K562 (cell line): ENCODE measurements around the gene LTBP1. TPM values are rescaled to one million over a fixed set of nuclear protein-coding genes. Genes with fewer than 3 reads are reported as not detected.

Experiments
- ATAC-seq: fragments of 200-7000 bp; cut with Tn5 transposase; 3 replicates; pipeline ENCODE4 v1.9.1; 2020; ENCODE audit warnings: moderate library complexity
- Bru-seq: library from RNA; stranded (reverse); fragments of 400-500 nt; gene quantifications from one replicate; lab custom pipeline; 2021; lab: Mats Ljungman, UMichigan
- BruChase-seq, 2 experiments: library from RNA; stranded (reverse); fragments of 400-500 nt; gene quantifications; one replicate each; lab custom pipeline; 2021; lab: Mats Ljungman, UMichigan
- BruUV-seq: library from RNA; stranded (reverse); fragments of 400-500 nt; replicated peaks from 2 replicates; lab custom pipeline; 2021; lab: Mats Ljungman, UMichigan
- CTCF ChIA-PET: fragments of 300-600 bp; formaldehyde crosslinking; extraction: SDS; loops from one replicate; lab custom pipeline; 2021; ENCODE audit warnings: low intra/inter-chr PET ratio; lab: Yijun Ruan, JAX
- POLR2A ChIA-PET: fragments of 300-600, 350-650 bp; sonication (Branson Sonifier 250); formaldehyde crosslinking; extraction: SDS; loops from one replicate; lab custom pipeline; 2021; ENCODE audit warnings: antibody characterized with exemption, inconsistent platforms; lab: Yijun Ruan, JAX
- DNase-seq, 4 experiments: peaks; one replicate each; pipeline versions ENCODE4 v3.0.0 to v3.0.0-alpha.2; 2011 to 2018; ENCODE audit warnings: low spot score in 3 of 4, mixed read lengths in 3 of 4; ENCODE audit errors: extremely low read depth in 1 of 4
- FAIRE-seq: peaks from 2 replicates; lab custom pipeline; 2011; peaks lifted over from hg19 to GRCh38; lab: Jason Lieb, UNC
- H2AFZ ChIP-seq: 2 replicates; pipeline ENCODE4 v1.6.0; 2011; ENCODE audit warnings: low read depth, low read length, control low read depth, inconsistent platforms
- H3K27ac ChIP-seq: fragments of 200-600 bp; 3 replicates; pipeline ENCODE4 v1.8.0; 2011; ENCODE audit warnings: low read depth, mild to moderate bottlenecking, control low read depth, inconsistent platforms, low read length, moderate library complexity, mixed read lengths; ENCODE audit errors: extremely low read depth
- H3K27me3 ChIP-seq, 2 experiments: fragments of 300-600 bp in 1 of 2; 2 replicates in 1 of 2; 3 replicates in 1 of 2; pipeline versions ENCODE4 v1.6.0 to v1.8.0; 2011; ENCODE audit warnings: inconsistent platforms in 2 of 2, low read length in 2 of 2, mild to moderate bottlenecking in 1 of 2, mixed read lengths in 1 of 2, moderate library complexity in 1 of 2; ENCODE audit not compliant: control insufficient read depth in 2 of 2, insufficient read depth in 2 of 2
- H3K36me3 ChIP-seq: fragments of 300-600 bp; 3 replicates; pipeline ENCODE4 v1.8.0; 2011; ENCODE audit warnings: mild to moderate bottlenecking, low read length, inconsistent platforms; ENCODE audit not compliant: control insufficient read depth, insufficient read depth
- H3K4me1 ChIP-seq, 2 experiments: fragments of 200-600 bp in 1 of 2; replicated peaks in 1 of 2; 2 replicates in 1 of 2; 3 replicates in 1 of 2; pipeline versions ENCODE4 v1.5.1 to v1.8.0; 2011; ENCODE audit warnings: inconsistent platforms in 2 of 2, low read length in 2 of 2, mild to moderate bottlenecking in 1 of 2, mixed read lengths in 1 of 2, moderate library complexity in 1 of 2; ENCODE audit not compliant: control insufficient read depth in 2 of 2, insufficient read depth in 2 of 2
- H3K4me2 ChIP-seq: 2 replicates; pipeline ENCODE4 v1.6.1; 2011; ENCODE audit warnings: low read length, control low read depth, inconsistent platforms, mixed read lengths; ENCODE audit not compliant: insufficient read depth
- H3K4me3 ChIP-seq: fragments of 200-600 bp; sonication (generic), shearing (Covaris generic); 2 replicates; pipeline ENCODE4 v1.5.1; 2016; ENCODE audit warnings: control low read depth, inconsistent platforms
- H3K79me2 ChIP-seq: fragments of 200-600 bp; 3 replicates; pipeline ENCODE4 v1.8.0; 2011; ENCODE audit warnings: low read length, inconsistent platforms; ENCODE audit not compliant: control insufficient read depth, insufficient read depth
- H3K9ac ChIP-seq, 2 experiments: 2 replicates each; pipeline versions ENCODE4 v1.6.0 to v1.6.1; 2011; ENCODE audit warnings: low read depth in 2 of 2, low read length in 2 of 2, control low read depth in 1 of 2, inconsistent platforms in 1 of 2, mild to moderate bottlenecking in 1 of 2, mixed read lengths in 1 of 2; ENCODE audit not compliant: insufficient read depth in 1 of 2
- H3K9me1 ChIP-seq: one replicate; pipeline ENCODE4 v1.6.0; 2011; ENCODE audit warnings: inconsistent platforms, mild to moderate bottlenecking, low read length, moderate library complexity; ENCODE audit not compliant: control insufficient read depth, insufficient read depth
- H3K9me3 ChIP-seq: replicated peaks from 2 replicates; pipeline ENCODE4 v1.5.1; 2011; ENCODE audit warnings: low read depth, low read length, inconsistent platforms; ENCODE audit not compliant: control insufficient read depth, insufficient read depth
- H4K20me1 ChIP-seq: replicated peaks from 2 replicates; pipeline ENCODE4 v1.6.1; 2011; ENCODE audit warnings: low read length, inconsistent platforms, mixed read lengths; ENCODE audit not compliant: control insufficient read depth, insufficient read depth
- ATF1 ChIP-seq, 2 experiments: fragments of 450-650 bp in 1 of 2; IDR thresholded peaks; 2 replicates each; pipeline ENCODE4 v1.6.1; 2016; ENCODE audit warnings: missing compliant biosample characterization in 1 of 2, missing genetic modification characterization in 1 of 2
- CC2D1A ChIP-seq: fragments of 450-650 bp; IDR thresholded peaks from 2 replicates; pipeline ENCODE4 v1.6.1; 2017; ENCODE audit warnings: mild to moderate bottlenecking
- GMEB1 ChIP-seq: fragments of 250-450 bp; sonication (Bioruptor Pico); IDR thresholded peaks from 2 replicates; pipeline ENCODE4 v1.4.0; 2020; ENCODE audit warnings: mild to moderate bottlenecking
- KLF16 ChIP-seq: IDR thresholded peaks from 2 replicates; pipeline ENCODE4 v1.6.1; 2016; ENCODE audit warnings: antibody characterized with exemption
- RAD21 ChIP-seq, 2 experiments: fragments of 250-450 bp in 1 of 2; fragments of 450-650 bp in 1 of 2; sonication (Bioruptor Pico) in 1 of 2; formaldehyde crosslinking in 1 of 2; IDR thresholded peaks in 1 of 2; conservative IDR thresholded peaks in 1 of 2; 2 replicates each; pipeline versions ENCODE4 v1.4.0 to v1.8.0; 2020 to 2022; ENCODE audit warnings: mild to moderate bottlenecking in 2 of 2, moderate library complexity in 1 of 2
- SMAD4 ChIP-seq: fragments of 250-450 bp; sonication (Bioruptor Pico); conservative IDR thresholded peaks from 2 replicates; pipeline ENCODE4 v1.8.0; 2021; ENCODE audit warnings: inconsistent platforms, mild to moderate bottlenecking, moderate library complexity
- SRF ChIP-seq, 2 experiments: fragments of 250-450, 450-650 bp in 1 of 2; sonication (Bioruptor Pico) in 1 of 2; sonication (generic) in 1 of 2; formaldehyde crosslinking; IDR thresholded peaks; 2 replicates each; pipeline versions ENCODE4 v1.5.0 to v1.5.1; 2020 to 2022; ENCODE audit warnings: mild to moderate bottlenecking in 1 of 2, missing genetic modification reagents in 1 of 2
- SRSF3 ChIP-seq: fragments of 200-400 bp; formaldehyde crosslinking; IDR thresholded peaks from 2 replicates; pipeline ENCODE4 v1.6.1; 2016; ENCODE audit warnings: mild to moderate bottlenecking, low read length, moderate library complexity; ENCODE audit not compliant: insufficient read depth
- WGBS: fragments of 100-300 bp; shearing (Covaris generic); methylation state at CpG from one replicate; pipeline ENCODE4 v1.1.6; 2016; ENCODE audit warnings: low coverage, mixed read lengths; ENCODE audit not compliant: insufficient coverage; ENCODE audit errors: missing lambda C conversion rate; 5-methylcytosine and 5-hydroxymethylcytosine counted together
- in situ Hi-C: fragments of 300-500 bp; cut with MboI; formaldehyde crosslinking; loops from 4 replicates; pipeline ENCODE4 v1.15.0; 2018; ENCODE audit warnings: inconsistent platforms, mixed read lengths
- intact Hi-C: fragments of 100-400 bp; cut with micrococcal nuclease; formaldehyde crosslinking; loops from 2 replicates; pipeline ENCODE4 v1.14.2; 2022
- long read RNA-seq, 3 experiments: library from polyadenylated mRNA in 2 of 3; library from RNA in 1 of 3; unstranded in 2 of 3; stranded (forward) in 1 of 3; transcript quantifications; one replicate each; pipeline ENCODE4 v2.0.0, GENCODE V29; 2019 to 2022
- polyA minus RNA-seq, 3 experiments: library from RNA; depleted of rRNA, polyadenylated mRNA; stranded (reverse); fragments of >200 nt; gene quantifications; 2 replicates each; pipeline ENCODE4 v1.2.3, GENCODE V29; 2011
- polyA plus RNA-seq, 8 experiments: library from polyadenylated mRNA; depleted of rRNA in 4 of 8; stranded (reverse) in 5 of 8; unstranded in 3 of 8; fragments of >200 nt; fragmentation: Nextera tagmentation in 2 of 8; fragmentation: Illumina TruSeq in 1 of 8; extraction: Ambion mirVana in 2 of 8; extraction: Trizol in 1 of 8; gene quantifications; 2 replicates each; pipeline versions ENCODE4 v1.2.1 to v1.2.3, GENCODE V29; 2011 to 2014; ENCODE audit warnings: inconsistent platforms in 1 of 8, missing spikeins in 1 of 8
- total RNA-seq, 7 experiments: library from RNA; depleted of rRNA in 6 of 7; stranded (reverse); fragments of >200 nt in 6 of 7; fragmentation: Illumina TruSeq in 2 of 7; extraction: Trizol in 2 of 7; gene quantifications; 2 replicates each; pipeline versions ENCODE4 v1.2.1 to v1.2.3, GENCODE V29; 2011 to 2021; ENCODE audit warnings: low replicate concordance in 1 of 7
- TF ChIP-seq, protein P1 (sequence below): IDR thresholded peaks from 2 replicates; pipeline ENCODE4 v1.6.1; 2012; ENCODE audit warnings: low read depth, low read length, improper control_type of control experiment, borderline replicate concordance

Gene LTBP1
- total RNA-seq (2011; cell fraction: chromatin; rRNA removed; ENCODE audit: low replicate concordance) = 48.1 and 65.2 TPM in 2 replicates
- total RNA-seq (2011; cell fraction: nucleolus; rRNA removed) = 41.1 and 45.5 TPM in 2 replicates
- total RNA-seq (2011; cell fraction: nucleoplasm; rRNA removed) = 41.8 and 50.5 TPM in 2 replicates
- total RNA-seq (2014; rRNA removed) (8.2 and 10.4 TPM in 2 replicates), total RNA-seq (2014; rRNA removed; fragmentation: Illumina TruSeq; extraction: Trizol) (7.9 and 8.5 TPM in 2 replicates), total RNA-seq (2015; rRNA removed; fragmentation: Illumina TruSeq; extraction: Trizol) (3.6 and 3.8 TPM in 2 replicates), total RNA-seq (2021) (12.8 and 13.6 TPM in 2 replicates), polyA plus RNA-seq (2011; rRNA removed) (12.2 and 16.4 TPM in 2 replicates), polyA plus RNA-seq (2014; fragmentation: Illumina TruSeq; extraction: Trizol) (9.7 and 12.0 TPM in 2 replicates), polyA plus RNA-seq (2014; fragmentation: Nextera tagmentation; extraction: Ambion mirVana) (1 to 10 TPM; 4.3 to 5.2 TPM), polyA plus RNA-seq (2014; rRNA removed) (6.7 and 7.0 TPM in 2 replicates), polyA minus RNA-seq (2011; rRNA and poly(A)+ RNA removed) (39.9 and 55.1 TPM in 2 replicates), Bru-seq, nascent RNA (percentile 56 among the genes with signal in this experiment), BruChase-seq, experiment 1, labeled RNA remaining after a 2-hour chase (percentile 59 among the genes with signal in this experiment), BruChase-seq, experiment 2, labeled RNA remaining after a 6-hour chase (percentile 57 among the genes with signal in this experiment)
- 11.4 and 13.9 TPM in 2 replicates for polyA plus RNA-seq (2011; cell fraction: cytosol; rRNA removed)
- 9.9 and 15.8 TPM in 2 replicates for polyA plus RNA-seq (2011; cell fraction: nucleus; rRNA removed)
- 6.6 and 7.6 TPM in 2 replicates for polyA plus RNA-seq (2012)
- polyA minus RNA-seq (2011; cell fraction: cytosol; rRNA and poly(A)+ RNA removed) = 19.4 and 29.2 TPM in 2 replicates
- polyA minus RNA-seq (2011; cell fraction: nucleus; rRNA and poly(A)+ RNA removed) = 15.8 and 17.2 TPM in 2 replicates
- long read RNA-seq, experiment 1, partial matches to known transcripts = 10 of 19 reads
- long read RNA-seq, experiment 1, other reads (novel, unspliced or antisense) = 9 of 19 reads
- long read RNA-seq, experiment 2, partial matches to known transcripts = 11 of 20 reads
- long read RNA-seq, experiment 2, other reads (novel, unspliced or antisense) = 9 of 20 reads
- long read RNA-seq, experiment 3, partial matches to known transcripts = 1 of 4 reads
- long read RNA-seq, experiment 3, other reads (novel, unspliced or antisense) = 3 of 4 reads

GRCh38 chr2:32946314-32947075 is at the start of gene LTBP1:
Gene LTBP1, plus strand, starts transcription at chr2:32946953. Its CDS starts 372 bp downstream, at chr2:32947325.
- FAIRE-seq = peak; percentile 40
- TF ChIP-seq, protein P1, sequence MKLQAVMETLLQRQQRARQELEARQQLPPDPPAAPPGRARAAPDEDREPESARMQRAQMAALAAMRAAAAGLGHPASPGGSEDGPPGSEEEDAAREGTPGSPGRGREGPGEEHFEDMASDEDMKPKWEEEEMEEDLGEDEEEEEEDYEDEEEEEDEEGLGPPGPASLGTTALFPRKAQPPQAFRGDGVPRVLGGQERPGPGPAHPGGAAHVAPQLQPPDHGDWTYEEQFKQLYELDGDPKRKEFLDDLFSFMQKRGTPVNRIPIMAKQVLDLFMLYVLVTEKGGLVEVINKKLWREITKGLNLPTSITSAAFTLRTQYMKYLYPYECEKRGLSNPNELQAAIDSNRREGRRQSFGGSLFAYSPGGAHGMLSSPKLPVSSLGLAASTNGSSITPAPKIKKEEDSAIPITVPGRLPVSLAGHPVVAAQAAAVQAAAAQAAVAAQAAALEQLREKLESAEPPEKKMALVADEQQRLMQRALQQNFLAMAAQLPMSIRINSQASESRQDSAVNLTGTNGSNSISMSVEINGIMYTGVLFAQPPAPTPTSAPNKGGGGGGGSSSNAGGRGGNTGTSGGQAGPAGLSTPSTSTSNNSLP = no peak
- TF ChIP-seq SMAD4 (CRISPR knock-in tag) = 0 out of 2 replicates have a peak, but pooled peaks have one; percentile 42
- peak; percentile 74 to 82 for TF ChIP-seq RAD21 (CRISPR knock-in tag; conservative IDR thresholded peaks at IDR 0.05 in 1 of 2, IDR thresholded peaks at IDR 0.05 in 1 of 2)
- peak; percentile 42; the same call in 1 of the 2 replicates for TF ChIP-seq KLF16
- TF ChIP-seq GMEB1 (CRISPR knock-in tag) = no peak
- TF ChIP-seq ATF1 (CRISPR knock-in tag; IDR thresholded peaks at IDR 0.05) = no peak
- TF ChIP-seq ATF1 (tag; IDR thresholded peaks at IDR 0.05) = peak; percentile 89
- TF ChIP-seq SRF (CRISPR knock-in tag; IDR thresholded peaks at IDR 0.05) = 0 out of 4 replicates have a peak, but pooled peaks of 1 of the 2 experiments have one; percentile 12
- no peak for TF ChIP-seq SRSF3
- TF ChIP-seq CC2D1A = peak; percentile 64; the same call in 1 of the 2 replicates

More at GRCh38 chr2:32946314-32947075, at the start of gene LTBP1:
- Histone ChIP-seq H3K27ac (peak within 1 kb of the TSS; percentile 70), H3K9ac (peak within 1 kb of the TSS; percentile 74 to 90), H2AFZ (peak within 1 kb of the TSS; percentile 88), H3K79me2 (peaks cover 18% of the 10 kb centered on the region; the same call in 1 of the 3 replicates), H3K9me1 (no peaks in the 10 kb centered on the region), H3K36me3 (no peaks in the 10 kb centered on the region; the same call in 2 of the 3 replicates), H4K20me1 (no peaks in the 10 kb centered on the region), H3K4me1 (peaks cover 27 to 29% of the 10 kb centered on the region in 2 experiments; a peak in 4 of 5 replicates), H3K4me3 (peak within 1 kb of the TSS; percentile 64), H3K4me2 (peak within 1 kb of the TSS; percentile 77), H3K9me3 (no peaks in the 10 kb centered on the region), H3K27me3 (no peaks in the 10 kb centered on the region)
- ChIA-PET CTCF (interaction anchor here (0.5 to 1.0 kb wide), 2 partner anchors 174 to 315 kb away, joined by 5 to 7 read pairs; no protein-coding TSS in a partner anchor), POLR2A (interaction anchor here (0.6 to 1.2 kb wide), 2 partner anchors 13 to 15 kb away, joined by 3 to 5 read pairs; no protein-coding TSS in a partner anchor)
- ATAC-seq (peak; percentile 88), DNase-seq (peak; percentile 70 to 85 (median 77))
- in situ Hi-C loops = loop anchor here (10.0 to 25.0 kb wide), 2 partner anchors 428 to 641 kb away; partner anchors contain the start of gene FAM98A
- no TSS peak for BruUV-seq
- 1% methylated on average over 54 of the region's 68 CpGs for WGBS
- intact Hi-C loops = loop anchor here (1.0 to 5.0 kb wide), 5 partner anchors 86 to 426 kb away; no protein-coding TSS in a partner anchor
